B cell (primary cell): ENCODE data around the gene AHNAK. TPM values are rescaled to one million over a fixed set of nuclear protein-coding genes. Genes with fewer than 3 reads are reported as not detected.

Experiments used
- ATAC-seq: fragments of 200-7000 bp; cut with Tn5 transposase; one replicate; pipeline ENCODE4 v1.10.0; 2021; ENCODE audit warnings: low read depth, mild to moderate bottlenecking, moderate number of reproducible peaks, moderate library complexity
- CTCF ChIA-PET: fragments of 350-600 bp; sonication (Branson Sonifier 250); formaldehyde crosslinking; loops from one replicate; lab custom pipeline; 2021; ENCODE audit warnings: antibody characterized with exemption, inconsistent platforms; lab: Charles Lee
- POLR2A ChIA-PET: fragments of 350-600 bp; sonication (Branson Sonifier 250); formaldehyde crosslinking; loops from one replicate; lab custom pipeline; 2021; ENCODE audit warnings: antibody characterized with exemption; lab: Charles Lee
- DNase-seq: peaks from one replicate; pipeline ENCODE4 v3.0.0; 2013
- H2AFZ ChIP-seq: 2 replicates; pipeline ENCODE4 v1.6.1; 2012; ENCODE audit warnings: mild to moderate bottlenecking, low read depth, low read length; ENCODE audit not compliant: insufficient read depth, poor library complexity, severe bottlenecking
- H3K27ac ChIP-seq, 2 donors: 1 replicate in 1 of 2; 2 replicates in 1 of 2; pipeline ENCODE4 v1.5.1; 2012 to 2013; ENCODE audit warnings: low read length in 2 of 2, mild to moderate bottlenecking in 2 of 2, moderate library complexity in 1 of 2
- H3K27me3 ChIP-seq, 4 experiments: fragments of 200-600 bp in 1 of 4; sonication (generic) in 1 of 4; replicated peaks in 1 of 4; 1 replicate in 2 of 4; 2 replicates in 2 of 4; pipeline versions ENCODE4 v1.6.1 to v1.7.0; 2013 to 2016; ENCODE audit warnings: low read length in 3 of 4, mild to moderate bottlenecking in 2 of 4, mixed read lengths in 1 of 4, moderate library complexity in 1 of 4; ENCODE audit not compliant: insufficient read depth in 4 of 4, control insufficient read depth in 3 of 4; ENCODE audit errors: control extremely low read depth in 1 of 4
- H3K36me3 ChIP-seq, 2 experiments: replicated peaks in 1 of 2; 1 replicate in 1 of 2; 2 replicates in 1 of 2; pipeline versions ENCODE4 v1.6.1 to v1.7.1; 2013; ENCODE audit warnings: low read length in 1 of 2; ENCODE audit not compliant: insufficient read depth in 2 of 2, control insufficient read depth in 1 of 2; ENCODE audit errors: control extremely low read depth in 1 of 2, extremely low read depth in 1 of 2
- H3K4me1 ChIP-seq, 2 donors: fragments of 200-600 bp in 1 of 2; sonication (generic) in 1 of 2; 1 replicate in 1 of 2; 2 replicates in 1 of 2; pipeline versions ENCODE4 v1.5.1 to v1.6.1; 2013 to 2017; ENCODE audit warnings: low read length in 2 of 2; ENCODE audit not compliant: control insufficient read depth in 2 of 2, insufficient read depth in 2 of 2
- H3K4me2 ChIP-seq: replicated peaks from 2 replicates; pipeline ENCODE3; 2012; ENCODE audit warnings: mild to moderate bottlenecking, low read depth, low read length; ENCODE audit not compliant: poor library complexity, severe bottlenecking
- H3K4me3 ChIP-seq, 5 experiments: fragments of 200-600 bp in 1 of 5; sonication (generic) in 1 of 5; 1 replicate in 3 of 5; 2 replicates in 2 of 5; pipeline versions ENCODE4 v1.5.1 to v1.7.0; 2011 to 2016; ENCODE audit warnings: low read length in 4 of 5, mild to moderate bottlenecking in 4 of 5, low read depth in 2 of 5, control low read depth in 1 of 5, moderate library complexity in 1 of 5; ENCODE audit not compliant: insufficient read depth in 1 of 5; ENCODE audit errors: control extremely low read depth in 1 of 5, extremely low read depth in 1 of 5
- H3K79me2 ChIP-seq: fragments of 200-600 bp; sonication (generic); one replicate; pipeline ENCODE4 v1.6.0; 2016; ENCODE audit warnings: low read length; ENCODE audit not compliant: control insufficient read depth, insufficient read depth
- H3K9ac ChIP-seq: fragments of 200-600 bp; sonication (generic); 2 replicates; pipeline ENCODE4 v1.6.1; 2017; ENCODE audit warnings: mild to moderate bottlenecking, low read length, moderate library complexity
- H3K9me3 ChIP-seq, 3 donors: one replicate each; pipeline versions ENCODE4 v1.6.1 to v1.7.1; 2013; ENCODE audit warnings: low read length in 2 of 3; ENCODE audit not compliant: control insufficient read depth in 2 of 3, insufficient read depth in 1 of 3; ENCODE audit errors: control extremely low read depth in 1 of 3
- H4K20me1 ChIP-seq: 2 replicates; pipeline ENCODE4 v1.6.0; 2012; ENCODE audit warnings: mild to moderate bottlenecking, low read length; ENCODE audit not compliant: insufficient read depth, control insufficient read depth, poor library complexity, severe bottlenecking
- H3K27ac Mint-ChIP-seq: one replicate; pipeline ENCODE4 v1.8.0; 2021; ENCODE audit warnings: mixed read lengths
- H3K27me3 Mint-ChIP-seq: one replicate; pipeline ENCODE4 v1.8.0; 2021; ENCODE audit warnings: mixed read lengths
- H3K4me1 Mint-ChIP-seq: one replicate; pipeline ENCODE4 v1.8.0; 2021; ENCODE audit warnings: mixed read lengths
- H3K4me3 Mint-ChIP-seq: one replicate; pipeline ENCODE4 v1.8.0; 2021; ENCODE audit warnings: mixed read lengths
- H3K9me3 Mint-ChIP-seq: one replicate; pipeline ENCODE4 v1.8.0; 2022; ENCODE audit warnings: mixed read lengths; ENCODE audit not compliant: insufficient read depth
- EZH2 ChIP-seq: IDR thresholded peaks from 2 replicates; pipeline ENCODE4 v1.6.1; 2012; ENCODE audit warnings: borderline replicate concordance, low read depth, mild to moderate bottlenecking, moderate library complexity, low read length; ENCODE audit not compliant: insufficient read depth, poor library complexity, severe bottlenecking
- WGBS: methylation state at CpG from one replicate; pipeline ENCODE4 v1.1.5; 2013; ENCODE audit warnings: missing lambda C conversion rate; ENCODE audit not compliant: insufficient coverage; 5-methylcytosine and 5-hydroxymethylcytosine counted together
- intact Hi-C: fragments of 100-400 bp; cut with micrococcal nuclease; formaldehyde crosslinking; loops from one replicate; pipeline ENCODE4 v1.10.0; 2022
- polyA plus RNA-seq: library from polyadenylated mRNA; depleted of rRNA; stranded (reverse); fragments of >200 nt; gene quantifications from 2 replicates; pipeline ENCODE4 v1.2.3, GENCODE V29; 2012
- total RNA-seq, 2 donors: library from RNA; stranded (reverse); fragments of 120-200 nt in 1 of 2; gene quantifications; 1 replicate in 1 of 2; 2 replicates in 1 of 2; pipeline versions ENCODE4 v1.2.3 to v1.2.4, GENCODE V29; 2013 to 2022
- TF ChIP-seq, protein P1 (sequence below): fragments of 200-600 bp; IDR thresholded peaks from one replicate; pipeline ENCODE4 v1.8.0; 2022; ENCODE audit warnings: antibody characterized with exemption, mild to moderate bottlenecking

AHNAK gene
- total and polyA plus RNA-seq, 2 donors (not counting 1 experiment from before 2014, with no cell fraction given): 63.7 to 229 TPM

DNA sequence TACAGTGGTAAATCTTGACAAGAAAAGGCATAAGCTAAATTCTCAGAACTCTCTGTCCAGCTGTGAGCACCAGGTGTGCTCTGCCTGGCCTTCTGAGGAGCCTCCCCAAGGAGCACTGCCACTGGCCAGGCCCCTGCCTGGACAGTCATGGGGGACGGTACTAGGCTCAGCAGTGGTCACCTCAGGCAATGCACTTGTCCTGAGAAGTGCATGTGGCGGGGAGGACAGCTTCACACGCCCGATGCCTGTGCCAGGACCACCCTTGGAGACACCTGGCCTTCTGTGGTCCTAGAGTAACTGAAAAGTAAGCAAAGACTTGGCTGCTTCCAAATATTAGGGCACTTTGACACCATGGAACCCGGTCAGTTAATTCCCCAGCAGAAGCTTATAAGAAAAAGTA, 156.4 kb downstream of the AHNAK start:
- H2AFZ ChIP-seq: no peak overlapping the region
- H3K4me3 ChIP-seq: no peak overlapping the region
- CTCF ChIA-PET: interaction anchor here (1.0 to 1.4 kb wide), 5 partner anchors 9 to 170 kb away, joined by 3 to 4 read pairs (median 3); no protein-coding TSS in a partner anchor
- no peaks in the 10 kb centered on the region for H4K20me1 ChIP-seq
- no peaks in the 10 kb centered on the region for H3K27me3 ChIP-seq
- H3K4me3 Mint-ChIP-seq: no peak overlapping the region
- H3K4me1 Mint-ChIP-seq: peaks cover 2% of the 10 kb centered on the region
- no peak for ATAC-seq
- no peaks in the 10 kb centered on the region for H3K36me3 ChIP-seq
- H3K9ac ChIP-seq: no peak overlapping the region
- H3K27ac Mint-ChIP-seq: no peak overlapping the region
- intact Hi-C loops: loop anchor here (10.0 kb wide), 1 partner anchor 395 kb away; the partner anchor contains the start of gene TMEM179B
- no peak for DNase-seq
- H3K27me3 Mint-ChIP-seq: no peaks in the 10 kb centered on the region
- 95% methylated on average over 5 of the region's 5 CpGs for WGBS
- H3K4me1 ChIP-seq: no peaks in the 10 kb centered on the region
- TF ChIP-seq EZH2: no peak
- TF ChIP-seq, protein P1, sequence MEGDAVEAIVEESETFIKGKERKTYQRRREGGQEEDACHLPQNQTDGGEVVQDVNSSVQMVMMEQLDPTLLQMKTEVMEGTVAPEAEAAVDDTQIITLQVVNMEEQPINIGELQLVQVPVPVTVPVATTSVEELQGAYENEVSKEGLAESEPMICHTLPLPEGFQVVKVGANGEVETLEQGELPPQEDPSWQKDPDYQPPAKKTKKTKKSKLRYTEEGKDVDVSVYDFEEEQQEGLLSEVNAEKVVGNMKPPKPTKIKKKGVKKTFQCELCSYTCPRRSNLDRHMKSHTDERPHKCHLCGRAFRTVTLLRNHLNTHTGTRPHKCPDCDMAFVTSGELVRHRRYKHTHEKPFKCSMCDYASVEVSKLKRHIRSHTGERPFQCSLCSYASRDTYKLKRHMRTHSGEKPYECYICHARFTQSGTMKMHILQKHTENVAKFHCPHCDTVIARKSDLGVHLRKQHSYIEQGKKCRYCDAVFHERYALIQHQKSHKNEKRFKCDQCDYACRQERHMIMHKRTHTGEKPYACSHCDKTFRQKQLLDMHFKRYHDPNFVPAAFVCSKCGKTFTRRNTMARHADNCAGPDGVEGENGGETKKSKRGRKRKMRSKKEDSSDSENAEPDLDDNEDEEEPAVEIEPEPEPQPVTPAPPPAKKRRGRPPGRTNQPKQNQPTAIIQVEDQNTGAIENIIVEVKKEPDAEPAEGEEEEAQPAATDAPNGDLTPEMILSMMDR: no peak
- no peak overlapping the region for H3K27ac ChIP-seq
- POLR2A ChIA-PET: no interaction called here
- no peaks in the 10 kb centered on the region for H3K9me3 Mint-ChIP-seq
- no peak overlapping the region for H3K4me2 ChIP-seq
- no peaks in the 10 kb centered on the region for H3K79me2 ChIP-seq
- H3K9me3 ChIP-seq: no peaks in the 10 kb centered on the region

- Mint-ChIP-seq H3K27ac (no peak overlapping the region), H3K9me3 (no peaks in the 10 kb centered on the region), H3K4me1 (no peaks in the 10 kb centered on the region), H3K27me3 (no peaks in the 10 kb centered on the region), H3K4me3 (no peak overlapping the region)
- Histone ChIP-seq H3K4me1 (no peaks in the 10 kb centered on the region), H3K27ac (no peak overlapping the region), H3K79me2 (no peaks in the 10 kb centered on the region), H4K20me1 (no peaks in the 10 kb centered on the region), H2AFZ (no peak overlapping the region), H3K27me3 (no peaks in the 10 kb centered on the region), H3K4me3 (no peak overlapping the region), H3K4me2 (no peak overlapping the region), H3K9me3 (no peaks in the 10 kb centered on the region), H3K36me3 (no peaks in the 10 kb centered on the region), H3K9ac (no peak overlapping the region)
- ChIA-PET POLR2A (interaction anchor here (0.7 kb wide), 1 partner anchor 319 kb away, joined by 4 read pairs; no protein-coding TSS in a partner anchor), CTCF (interaction anchor here (1.5 kb wide), 1 partner anchor 9 kb away, joined by 4 read pairs; no protein-coding TSS in a partner anchor)
- no peak for ATAC-seq
- no peak for DNase-seq
- 93% methylated on average over 7 of the region's 11 CpGs for WGBS
- intact Hi-C loops: no loop called here
- TF ChIP-seq EZH2: no peak
- TF ChIP-seq, protein P1: no peak
Measured at GRCh38 chr11:62388999-62389398, 157.6 kb downstream of the AHNAK start.
